ENCODE results near the gene KCNN1.

DNA sequence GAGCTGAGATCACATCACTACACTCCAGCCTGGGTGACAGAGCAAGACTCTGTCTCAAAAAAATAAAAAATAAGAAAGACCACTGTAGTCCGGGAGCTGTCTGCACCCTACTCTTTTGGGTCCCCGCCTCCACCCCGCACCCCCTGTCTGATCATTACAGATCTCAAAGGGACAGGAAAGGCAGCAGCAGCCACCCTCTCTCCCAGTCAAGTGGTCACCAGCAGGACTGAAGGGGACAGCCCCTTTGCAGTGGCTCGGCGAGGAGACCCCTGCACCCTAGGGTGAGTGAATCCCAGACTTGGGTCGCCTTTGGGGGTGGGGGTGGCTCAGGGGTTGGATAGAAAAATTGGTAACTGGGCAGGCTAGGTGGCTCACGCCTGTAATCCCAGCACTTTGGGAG is 12.5 kb upstream of the KCNN1 start:
- TF ChIP-seq, protein P1, sequence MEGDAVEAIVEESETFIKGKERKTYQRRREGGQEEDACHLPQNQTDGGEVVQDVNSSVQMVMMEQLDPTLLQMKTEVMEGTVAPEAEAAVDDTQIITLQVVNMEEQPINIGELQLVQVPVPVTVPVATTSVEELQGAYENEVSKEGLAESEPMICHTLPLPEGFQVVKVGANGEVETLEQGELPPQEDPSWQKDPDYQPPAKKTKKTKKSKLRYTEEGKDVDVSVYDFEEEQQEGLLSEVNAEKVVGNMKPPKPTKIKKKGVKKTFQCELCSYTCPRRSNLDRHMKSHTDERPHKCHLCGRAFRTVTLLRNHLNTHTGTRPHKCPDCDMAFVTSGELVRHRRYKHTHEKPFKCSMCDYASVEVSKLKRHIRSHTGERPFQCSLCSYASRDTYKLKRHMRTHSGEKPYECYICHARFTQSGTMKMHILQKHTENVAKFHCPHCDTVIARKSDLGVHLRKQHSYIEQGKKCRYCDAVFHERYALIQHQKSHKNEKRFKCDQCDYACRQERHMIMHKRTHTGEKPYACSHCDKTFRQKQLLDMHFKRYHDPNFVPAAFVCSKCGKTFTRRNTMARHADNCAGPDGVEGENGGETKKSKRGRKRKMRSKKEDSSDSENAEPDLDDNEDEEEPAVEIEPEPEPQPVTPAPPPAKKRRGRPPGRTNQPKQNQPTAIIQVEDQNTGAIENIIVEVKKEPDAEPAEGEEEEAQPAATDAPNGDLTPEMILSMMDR (IDR thresholded peaks at IDR 0.05) = no peak
- TF ChIP-seq POLR2A (IDR thresholded peaks at IDR 0.05) = no peak
- TF ChIP-seq POLR2AphosphoS5 (IDR thresholded peaks at IDR 0.05) = no peak

Measured in breast epithelium (tissue), 3 donors.